Hepatocyte (in vitro differentiated cells): ENCODE data around the gene UGT1A1. TPM values are rescaled to one million over a fixed set of nuclear protein-coding genes. Genes with fewer than 3 reads are reported as not detected.

Experiments used
- DNase-seq: peaks from one replicate; pipeline ENCODE4 v3.0.0-alpha.2; 2016; ENCODE audit warnings: low spot score
- H2AFZ ChIP-seq: fragments of 200-600 bp; sonication (generic); 2 replicates; pipeline ENCODE4 v1.6.0; 2016; ENCODE audit warnings: antibody characterized with exemption, mild to moderate bottlenecking
- H3K27ac ChIP-seq: fragments of 200-600 bp; sonication (generic); 2 replicates; pipeline ENCODE4 v1.5.1; 2016; ENCODE audit warnings: mild to moderate bottlenecking
- H3K27me3 ChIP-seq: fragments of 200-600 bp; sonication (generic); 2 replicates; pipeline ENCODE4 v1.6.1; 2016
- H3K36me3 ChIP-seq: fragments of 200-600 bp; sonication (generic); replicated peaks from 2 replicates; pipeline ENCODE4 v1.5.1; 2016; ENCODE audit warnings: low read depth; ENCODE audit not compliant: insufficient read depth
- H3K4me1 ChIP-seq: fragments of 200-600 bp; sonication (generic); 2 replicates; pipeline ENCODE4 v1.5.1; 2016; ENCODE audit warnings: mild to moderate bottlenecking, moderate library complexity; ENCODE audit not compliant: insufficient read depth
- H3K4me2 ChIP-seq: fragments of 200-600 bp; sonication (generic); 2 replicates; pipeline ENCODE4 v1.6.0; 2016
- H3K4me3 ChIP-seq: fragments of 200-600 bp; sonication (generic); 2 replicates; pipeline ENCODE4 v1.5.1; 2016; ENCODE audit warnings: mild to moderate bottlenecking
- H3K79me2 ChIP-seq: fragments of 200-600 bp; sonication (generic); 2 replicates; pipeline ENCODE4 v1.6.0; 2017; ENCODE audit warnings: mild to moderate bottlenecking
- H3K9me2 ChIP-seq: fragments of 200-600 bp; sonication (generic); replicated peaks from 2 replicates; pipeline ENCODE4 v1.6.0; 2017; ENCODE audit warnings: mild to moderate bottlenecking; ENCODE audit not compliant: insufficient read depth
- H3K9me3 ChIP-seq: fragments of 200-600 bp; sonication (generic); 2 replicates; pipeline ENCODE4 v1.5.1; 2016; ENCODE audit warnings: low read depth, mild to moderate bottlenecking
- H4K20me1 ChIP-seq: fragments of 200-600 bp; sonication (generic); 2 replicates; pipeline ENCODE4 v1.6.0; 2016; ENCODE audit warnings: mild to moderate bottlenecking; ENCODE audit not compliant: insufficient read depth, poor library complexity, severe bottlenecking
- CTCF ChIP-seq: fragments of 200-600 bp; sonication (generic); IDR thresholded peaks from 2 replicates; pipeline ENCODE4 v1.5.1; 2016; ENCODE audit warnings: antibody characterized with exemption, mild to moderate bottlenecking; ENCODE audit not compliant: poor library complexity
- EZH2 ChIP-seq: fragments of 200-600 bp; sonication (generic); IDR thresholded peaks from 2 replicates; pipeline ENCODE4 v1.6.1; 2016; ENCODE audit warnings: antibody characterized with exemption, mild to moderate bottlenecking, borderline replicate concordance
- EZH2phosphoT487 ChIP-seq: fragments of 200-600 bp; sonication (generic); IDR thresholded peaks from one replicate; pipeline ENCODE4 v1.6.1; 2018; ENCODE audit warnings: antibody characterized with exemption, mild to moderate bottlenecking, low read depth, moderate library complexity; ENCODE audit not compliant: unreplicated experiment, severe bottlenecking
- WGBS: methylation state at CpG from one replicate; pipeline ENCODE4 v1.1.6; 2016; ENCODE audit warnings: low lambda C conversion rate; ENCODE audit errors: missing lambda C conversion rate; 5-methylcytosine and 5-hydroxymethylcytosine counted together
- polyA plus RNA-seq: library from polyadenylated mRNA; unstranded; fragments of >200 nt; fragmentation: Nextera tagmentation; extraction: Ambion mirVana; gene quantifications from 2 replicates; pipeline ENCODE4 v1.2.1, GENCODE V29; 2016
- total RNA-seq: library from RNA; depleted of rRNA; stranded (reverse); fragments of >200 nt; gene quantifications from 2 replicates; pipeline ENCODE4 v1.2.3, GENCODE V29; 2014

Gene UGT1A1
- total and polyA plus RNA-seq, 2 experiments from 2014 or later: 0.53 to 0.91 TPM

GRCh38 chr2:233807966-233808935 is 48.2 kb downstream of the UGT1A1 start:
- no peaks in the 10 kb centered on the region for H3K4me1 ChIP-seq
- no peak overlapping the region for H3K4me2 ChIP-seq
- no peak overlapping the region for H3K27ac ChIP-seq
- no peak overlapping the region for H3K4me3 ChIP-seq
- no peaks in the 10 kb centered on the region for H3K27me3 ChIP-seq
- no peaks in the 10 kb centered on the region for H3K9me2 ChIP-seq
- TF ChIP-seq CTCF (no peak), EZH2phosphoT487 (no peak), EZH2 (no peak)
- no peak overlapping the region for H2AFZ ChIP-seq
- no peaks in the 10 kb centered on the region for H3K9me3 ChIP-seq
- no peaks in the 10 kb centered on the region for H4K20me1 ChIP-seq
- WGBS: 81% methylated on average over 10 of the region's 10 CpGs
- no peaks in the 10 kb centered on the region for H3K36me3 ChIP-seq
- no peaks in the 10 kb centered on the region for H3K79me2 ChIP-seq
- DNase-seq: no peak

- H3K79me2 ChIP-seq: no peaks in the 10 kb centered on the region
- no peaks in the 10 kb centered on the region for H3K36me3 ChIP-seq
- WGBS: 93% methylated on average over 6 of the region's 6 CpGs
- no peaks in the 10 kb centered on the region for H3K9me2 ChIP-seq
- H4K20me1 ChIP-seq: no peaks in the 10 kb centered on the region
- no peaks in the 10 kb centered on the region for H3K9me3 ChIP-seq
- no peaks in the 10 kb centered on the region for H3K27me3 ChIP-seq
- TF ChIP-seq CTCF (no peak), EZH2phosphoT487 (no peak), EZH2 (no peak)
- H3K4me2 ChIP-seq: no peak overlapping the region
- no peak overlapping the region for H2AFZ ChIP-seq
- no peaks in the 10 kb centered on the region for H3K4me1 ChIP-seq
- H3K27ac ChIP-seq: no peak overlapping the region
- DNase-seq: no peak
- H3K4me3 ChIP-seq: no peak overlapping the region
Measured at GRCh38 chr2:233810385-233810784, 50.3 kb downstream of the UGT1A1 start.

- WGBS: 78% methylated on average over 4 of the region's 4 CpGs
- no peak overlapping the region for H3K27ac ChIP-seq
- no peaks in the 10 kb centered on the region for H3K4me1 ChIP-seq
- DNase-seq: no peak
- H3K4me2 ChIP-seq: no peak overlapping the region
- H2AFZ ChIP-seq: no peak overlapping the region
- H3K27me3 ChIP-seq: no peaks in the 10 kb centered on the region
- H3K79me2 ChIP-seq: no peaks in the 10 kb centered on the region
- H4K20me1 ChIP-seq: no peaks in the 10 kb centered on the region
- H3K4me3 ChIP-seq: no peak overlapping the region
- H3K9me3 ChIP-seq: no peaks in the 10 kb centered on the region
- TF ChIP-seq EZH2phosphoT487 (no peak), EZH2 (no peak), CTCF (no peak)
- H3K36me3 ChIP-seq: no peaks in the 10 kb centered on the region
- no peaks in the 10 kb centered on the region for H3K9me2 ChIP-seq
Measured at GRCh38 chr2:233811087-233811486, 51.0 kb downstream of the UGT1A1 start.
